NCI-H524 (cell line): ENCODE results near the gene HRH3.
A peak's percentile ranks its signal among the peaks of the same experiment; 100 is the strongest.

ENCODE experiments used
- DNase-seq, 2 experiments: peaks; one replicate each; lab custom pipeline; 2025; lab: John Stamatoyannopoulos, UW

The HRH3 gene

DNA sequence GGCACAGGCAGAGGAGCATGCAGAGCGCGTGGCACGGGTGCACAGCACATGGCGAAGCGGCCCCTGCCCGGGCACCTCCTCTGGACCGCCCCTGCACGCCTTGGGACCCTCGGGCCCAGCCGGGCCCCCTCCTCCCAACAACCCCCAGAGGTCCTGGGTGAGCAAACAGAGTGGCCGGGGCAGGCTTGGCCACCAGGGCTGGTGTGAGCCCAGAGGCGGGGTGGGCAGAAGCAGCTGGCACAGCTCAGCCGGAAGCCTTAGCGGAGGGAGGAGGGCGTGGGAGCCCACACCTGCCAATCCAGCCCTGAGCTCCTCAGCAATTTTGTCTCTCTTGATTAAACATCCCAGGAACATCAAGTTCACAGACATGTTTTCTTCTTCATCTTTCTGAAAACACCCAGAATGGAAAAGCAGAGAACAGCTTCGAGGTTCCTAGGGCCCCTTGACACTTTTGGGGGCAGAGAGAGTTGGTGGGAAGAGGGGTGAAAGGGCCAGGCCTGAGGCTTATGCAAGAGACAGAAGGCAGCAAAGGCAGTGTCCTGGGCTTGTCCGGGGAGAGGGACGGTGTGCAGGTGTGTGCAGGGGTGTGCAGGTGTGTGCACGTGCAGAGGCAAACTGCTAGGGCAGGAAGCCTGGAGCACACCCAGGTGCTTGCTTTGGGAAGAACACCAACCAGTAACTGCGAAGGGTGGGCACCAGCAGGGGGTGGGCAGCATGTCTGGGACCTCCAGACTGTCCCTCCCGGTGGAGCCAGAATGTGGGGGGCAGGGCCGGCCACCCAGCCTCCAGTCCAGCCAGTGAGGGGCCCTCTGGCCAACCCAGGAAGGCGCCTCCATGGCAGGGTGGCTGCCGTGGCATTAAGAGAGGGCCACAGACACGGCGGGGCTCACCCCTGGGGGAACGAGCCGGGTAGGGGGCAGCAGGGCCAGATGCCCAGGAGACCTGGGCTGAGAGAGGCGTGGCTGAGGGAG is 4.8 kb downstream of the HRH3 start:
- DNase-seq, result no peak

DNA sequence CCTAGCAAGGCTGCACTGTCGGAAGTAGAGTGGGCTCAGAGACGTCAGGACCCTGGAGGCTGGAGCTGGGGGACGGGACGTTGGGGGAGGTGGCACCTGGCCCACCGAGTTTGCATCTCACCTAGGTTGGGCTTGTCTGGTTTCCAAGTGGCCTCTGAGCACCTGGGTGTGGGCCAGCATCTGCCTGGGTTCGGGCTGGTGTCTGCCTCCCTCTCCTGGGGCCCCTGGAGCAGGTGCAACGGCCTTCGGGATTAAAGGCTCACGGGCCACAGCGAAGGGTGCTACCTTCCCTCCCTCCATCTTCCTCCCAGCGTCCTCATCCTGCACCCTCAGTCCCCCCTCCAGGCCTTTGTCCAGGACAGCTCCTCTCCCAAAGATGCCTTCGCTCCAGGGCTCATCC is 6.0 kb downstream of the HRH3 start:
- no peak for DNase-seq

DNA sequence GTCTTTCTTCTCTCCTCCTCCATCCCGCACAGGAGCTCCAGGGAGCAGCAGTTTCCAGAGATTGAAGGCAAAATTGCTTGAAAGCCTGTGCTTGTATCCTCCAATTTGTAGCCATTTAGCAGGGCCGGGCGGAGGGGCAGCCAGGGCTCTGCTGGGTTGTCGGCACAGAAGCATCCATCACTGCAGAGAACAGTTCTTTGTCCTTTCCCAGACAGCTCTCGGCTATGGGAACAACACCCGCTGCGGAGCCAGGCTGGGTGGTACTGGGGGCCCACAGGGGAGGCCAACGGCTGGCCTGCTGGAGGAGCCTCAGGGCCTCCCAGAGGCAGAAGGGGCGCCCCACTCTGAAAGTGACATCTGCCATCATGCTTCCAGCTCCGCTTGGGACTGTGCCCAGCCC is 7.8 kb downstream of the HRH3 start:
- no peak for DNase-seq

DNA sequence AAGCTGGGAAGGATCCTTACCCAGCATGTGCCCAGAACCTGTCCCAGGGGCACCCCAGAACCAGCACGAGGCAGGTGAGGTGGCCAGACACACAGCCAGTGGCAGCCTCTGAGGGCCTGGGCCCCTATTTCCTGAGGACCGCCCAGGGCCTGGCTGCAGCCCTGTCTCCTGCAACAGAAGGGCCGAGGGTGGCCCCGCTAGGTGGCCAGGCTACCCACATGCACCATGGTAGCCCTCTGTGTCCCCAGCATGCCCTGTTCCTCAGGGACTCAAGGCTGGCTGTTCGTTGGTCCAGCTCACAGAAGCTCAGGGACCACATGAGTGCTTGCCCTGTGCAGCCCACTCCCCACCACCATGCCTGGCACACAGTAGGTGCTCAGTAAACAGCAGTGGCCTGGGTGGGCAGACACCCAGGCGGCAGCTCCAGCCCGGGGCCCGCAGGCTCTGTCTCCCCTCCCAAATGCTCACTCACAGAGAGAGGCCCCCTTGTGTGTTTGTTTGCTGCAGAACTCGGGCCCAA is 8.2 kb downstream of the HRH3 start:
- no peak for DNase-seq

DNA sequence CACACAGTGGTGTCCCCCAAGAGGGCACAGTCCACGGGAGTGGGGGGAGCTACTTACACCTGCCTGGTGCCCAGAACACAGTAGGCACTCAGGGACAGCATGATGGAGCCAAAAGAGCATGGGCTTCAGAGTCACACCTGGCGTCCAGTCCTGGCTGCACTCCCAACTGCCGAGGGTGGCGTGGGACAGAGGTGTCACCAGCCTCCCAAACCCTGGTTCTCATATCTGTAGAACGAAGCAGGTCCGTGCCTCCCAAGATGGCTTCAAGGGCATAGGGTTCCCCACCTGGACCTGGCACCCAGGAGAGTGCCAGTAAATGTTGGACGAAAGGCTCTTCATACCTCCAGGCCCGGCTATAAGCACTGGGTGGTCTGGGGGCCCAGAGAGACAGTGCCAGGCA is 8.9 kb downstream of the HRH3 start:
- no peak for DNase-seq

DNA sequence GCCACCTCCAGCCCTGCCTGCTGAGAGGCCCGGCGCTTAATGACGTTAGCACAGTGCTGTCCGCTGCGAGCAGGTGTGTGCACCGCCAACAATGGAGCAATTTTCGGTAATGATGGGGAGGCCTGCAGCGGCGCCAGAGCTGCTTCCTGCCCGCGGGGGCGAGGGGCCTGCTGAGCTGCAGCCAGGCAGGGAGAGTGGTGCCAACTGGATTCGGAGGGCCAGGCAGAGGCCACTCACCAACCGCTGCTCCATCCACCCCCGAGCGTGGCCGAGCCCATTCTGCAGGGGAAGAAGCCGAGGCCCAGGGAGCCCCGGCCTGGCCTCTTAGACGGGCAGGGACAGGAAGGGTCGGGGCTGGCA is 9.6 kb downstream of the HRH3 start:
- DNase-seq, result no peak

DNA sequence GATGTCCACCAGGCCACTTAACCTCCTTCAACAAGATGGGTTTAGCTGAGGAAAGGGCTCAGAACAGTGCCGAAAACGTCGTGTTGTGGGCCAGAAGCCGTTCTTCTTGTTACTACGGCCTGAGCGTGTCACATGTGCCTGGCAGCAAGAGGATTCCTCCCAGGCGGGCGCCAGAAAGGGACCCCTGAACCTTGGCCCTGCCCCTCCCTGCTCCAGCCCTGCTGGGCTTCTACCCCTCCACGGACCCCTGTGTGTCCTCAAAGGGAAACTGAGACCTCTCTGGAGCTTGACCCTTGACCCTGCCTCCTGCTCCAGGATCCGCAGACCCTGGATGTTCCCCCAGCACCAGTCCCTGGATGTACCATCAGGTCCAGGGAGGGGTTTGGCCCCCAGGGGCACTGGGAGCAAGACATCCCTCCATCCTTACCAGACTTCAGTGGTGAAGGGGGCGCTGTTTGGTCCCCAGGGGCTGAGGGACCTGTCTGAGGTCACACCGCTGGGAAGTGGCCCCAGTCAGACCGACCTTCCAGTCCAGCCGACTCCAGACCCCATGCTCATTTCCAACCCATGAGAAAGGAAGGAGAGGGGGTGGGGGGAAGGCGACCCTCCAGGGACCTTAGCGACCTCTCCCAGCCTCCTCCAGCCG is 10.1 kb downstream of the HRH3 start:
- no peak for DNase-seq

DNA sequence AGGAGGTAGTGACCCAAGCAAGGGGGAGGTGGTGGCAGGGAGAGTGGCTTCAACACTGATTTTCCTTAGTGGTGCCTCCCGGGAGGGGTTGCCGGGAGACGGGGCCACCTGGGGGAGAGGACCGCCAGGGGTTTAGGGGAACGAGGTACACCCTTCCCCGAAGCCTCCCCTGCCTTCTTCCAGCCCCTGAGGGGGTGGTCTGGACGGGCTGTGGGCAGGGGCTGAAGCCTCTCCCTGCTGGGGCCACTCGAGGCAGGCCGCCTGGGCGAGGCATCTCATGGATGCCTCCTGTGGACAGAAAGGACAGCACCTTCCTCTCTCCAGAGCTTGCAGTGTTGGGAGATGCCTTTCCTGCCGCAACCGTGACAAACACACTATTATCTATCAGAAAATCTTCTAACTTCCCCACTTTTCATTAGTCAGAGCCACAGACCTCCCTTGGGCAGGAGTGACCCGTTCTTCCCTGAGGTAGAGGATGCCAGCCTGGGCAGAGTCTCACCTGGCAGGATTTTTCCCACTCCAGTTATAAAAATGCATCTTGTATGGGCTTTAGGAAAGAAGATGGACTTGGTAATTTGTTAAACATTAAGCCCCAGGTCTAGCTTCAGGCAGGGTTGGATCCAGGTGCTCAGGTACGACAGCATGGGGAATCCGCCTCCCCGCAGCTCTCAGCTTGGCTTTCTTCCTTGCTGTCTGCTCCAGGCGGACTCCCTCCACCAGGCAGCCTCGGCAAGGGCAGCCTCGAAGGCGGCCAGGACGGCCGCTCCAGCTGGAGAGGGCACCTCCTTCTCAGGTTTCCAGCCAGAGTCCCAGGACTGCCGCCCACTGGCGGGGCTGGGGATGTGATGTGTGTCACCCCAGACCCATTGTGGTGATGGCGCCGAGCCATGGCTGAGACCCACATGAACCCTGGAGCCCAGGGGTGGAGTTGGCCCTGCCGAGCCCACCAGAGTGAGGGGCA is 11.0 kb downstream of the HRH3 start:
- DNase-seq, result peak in 1 of 2 experiments; percentile 46

DNA sequence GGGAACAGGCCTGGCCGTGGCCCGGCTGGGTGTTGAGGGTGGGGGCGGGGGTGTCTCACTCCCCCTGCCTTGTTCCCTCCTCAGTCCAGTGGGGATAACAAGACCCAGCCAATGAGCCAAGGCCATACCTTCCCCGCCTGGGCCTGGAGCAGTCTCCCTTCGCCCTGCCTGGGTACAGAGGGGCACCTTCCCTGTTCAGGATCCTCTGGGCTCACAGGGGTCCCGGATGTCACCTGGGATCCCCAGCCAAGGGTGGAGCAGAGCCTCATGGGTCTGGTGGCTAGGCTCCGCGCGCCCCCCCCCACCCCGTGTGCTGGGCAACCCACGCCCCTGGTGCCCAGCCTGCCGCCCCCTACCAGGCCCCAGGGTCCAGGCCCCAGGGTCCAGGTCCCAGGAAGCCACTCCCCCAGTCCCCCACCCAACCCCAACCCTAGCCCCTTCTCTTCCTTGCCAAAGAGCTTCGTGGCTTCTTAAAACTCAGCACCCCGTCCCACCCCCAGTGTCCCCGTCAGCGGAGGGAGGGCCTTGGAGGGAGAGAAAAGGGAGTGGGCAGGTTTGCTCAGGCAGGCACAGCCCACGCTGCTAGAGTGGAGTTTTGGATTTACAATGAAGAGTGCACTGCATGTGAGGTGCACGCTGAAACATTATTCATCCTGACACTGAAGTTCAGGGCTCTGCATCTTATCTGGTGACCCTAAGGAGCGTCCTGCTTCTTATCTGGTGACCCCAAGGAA is 11.8 kb downstream of the HRH3 start:
- no peak for DNase-seq

DNA sequence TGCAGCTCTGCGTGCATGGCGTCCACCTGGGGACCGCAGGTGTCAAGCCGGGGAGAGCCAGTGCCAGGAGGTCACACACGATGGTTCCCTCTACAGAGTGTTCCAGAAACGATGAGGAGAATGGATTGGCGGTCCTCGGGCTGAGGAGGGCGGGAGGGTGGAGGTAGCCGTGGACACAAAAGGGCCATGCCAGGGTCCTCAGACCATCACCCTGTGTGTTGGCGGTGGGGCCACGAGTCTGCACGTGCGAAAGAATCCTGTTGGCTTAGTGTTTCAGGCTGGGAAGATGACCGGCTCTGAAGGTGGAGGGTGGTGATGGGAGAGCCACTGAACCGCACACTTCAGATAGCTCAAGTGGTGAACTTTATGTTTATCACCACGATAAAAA is 13.7 kb downstream of the HRH3 start:
- no peak for DNase-seq

DNA sequence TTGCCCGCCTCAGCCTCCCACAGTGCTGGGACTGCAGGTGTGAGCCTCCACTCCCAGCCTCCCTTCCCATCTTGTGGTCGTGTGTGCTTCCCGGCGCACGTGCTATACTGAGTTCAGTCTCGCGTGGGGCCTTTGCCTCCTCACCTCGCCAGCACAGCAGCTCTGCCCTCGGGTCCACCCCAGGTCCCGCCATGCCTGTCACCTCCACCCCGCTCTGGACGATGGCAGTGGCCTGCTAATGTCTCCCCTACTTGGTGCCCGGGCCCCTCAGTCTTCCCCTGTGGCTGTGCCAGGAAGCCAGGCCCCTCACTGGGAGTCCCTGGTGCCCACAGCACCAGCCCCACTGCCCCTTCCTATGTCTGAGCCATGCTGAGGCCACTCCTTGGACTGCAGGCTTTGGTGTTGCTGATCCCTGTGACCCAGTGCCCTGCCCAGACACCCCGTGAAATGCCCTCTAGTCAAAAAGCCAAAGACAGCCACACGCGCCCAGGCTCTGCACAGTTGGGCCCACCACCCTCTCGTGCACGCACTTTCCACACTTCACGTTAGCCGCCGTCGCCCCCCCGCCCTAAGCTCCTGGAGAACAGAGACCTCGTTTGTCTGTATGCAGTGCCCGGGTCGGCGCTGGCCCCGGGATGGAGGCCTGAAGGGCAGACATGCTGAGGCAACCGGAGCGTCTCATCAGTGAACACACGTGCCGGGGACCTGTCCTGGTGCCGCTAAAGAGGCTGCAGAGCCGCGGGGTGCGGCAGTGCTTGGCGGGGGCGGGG is 14.3 kb downstream of the HRH3 start:
- DNase-seq, result no peak

DNA sequence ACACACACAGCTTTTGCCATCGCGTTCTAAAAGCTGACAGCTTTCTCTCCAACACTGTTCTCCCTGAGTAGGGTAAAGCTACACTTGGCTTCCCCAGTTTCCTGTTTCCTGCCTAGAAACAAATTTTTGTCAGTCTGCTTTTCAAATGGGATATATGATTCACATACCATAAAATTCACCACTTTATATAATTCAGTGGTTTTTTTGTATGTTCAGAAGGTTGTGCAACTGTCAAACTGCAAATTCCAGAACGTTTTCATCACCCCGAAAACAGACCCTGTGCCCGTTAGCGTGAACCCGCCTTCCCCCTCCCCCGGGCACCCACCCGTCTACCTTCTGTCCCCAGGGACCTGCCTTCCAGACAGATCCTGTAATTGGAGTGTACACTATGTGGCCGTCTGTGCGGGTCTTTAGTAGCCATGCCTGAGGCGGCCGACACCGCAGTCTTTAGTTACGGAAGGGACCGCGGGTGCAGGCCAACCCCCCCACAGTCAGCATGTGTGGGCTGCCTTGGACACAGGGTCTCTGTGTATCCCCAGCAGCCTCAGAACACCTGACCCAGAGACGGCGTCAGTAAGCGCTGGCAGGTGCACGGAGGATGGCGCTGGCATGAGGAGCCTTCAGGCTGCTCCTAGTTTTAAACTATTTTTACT is 16.6 kb downstream of the HRH3 start:
- no peak for DNase-seq

DNA sequence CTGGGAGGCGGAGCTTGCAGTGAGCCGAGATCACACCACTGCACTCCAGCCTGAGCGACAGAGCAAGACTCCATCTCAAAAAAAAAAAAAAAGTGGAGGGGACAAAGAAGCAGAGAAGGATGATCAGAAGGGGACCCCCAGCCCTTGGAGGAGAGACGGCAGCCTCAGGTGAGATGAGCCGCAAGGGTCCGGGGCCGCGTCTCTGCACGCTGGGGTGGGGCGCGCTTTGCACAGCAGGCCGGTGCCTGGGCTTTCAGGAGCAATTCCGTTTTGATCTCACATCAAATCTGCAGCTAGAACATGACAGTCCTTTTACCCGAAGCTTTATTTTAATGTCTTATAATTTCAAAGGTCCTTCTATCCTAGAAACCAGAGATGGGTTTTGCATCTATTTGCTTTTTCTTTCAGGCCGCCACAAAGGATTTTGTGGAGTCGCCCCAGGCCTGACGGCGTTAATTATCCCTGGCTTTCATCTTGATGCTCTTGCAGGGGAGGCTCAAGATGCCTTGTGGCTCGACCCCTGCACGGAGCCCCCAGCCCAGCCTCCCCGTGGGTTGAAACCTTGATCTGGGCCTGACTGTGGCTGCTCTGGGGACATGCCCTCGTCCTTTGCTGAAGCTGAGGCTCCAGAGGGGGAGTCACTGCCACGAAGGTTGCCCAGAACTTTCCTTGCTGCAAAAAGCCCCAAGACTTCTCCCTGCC is 17.3 kb downstream of the HRH3 start:
- DNase-seq, result no peak

DNA sequence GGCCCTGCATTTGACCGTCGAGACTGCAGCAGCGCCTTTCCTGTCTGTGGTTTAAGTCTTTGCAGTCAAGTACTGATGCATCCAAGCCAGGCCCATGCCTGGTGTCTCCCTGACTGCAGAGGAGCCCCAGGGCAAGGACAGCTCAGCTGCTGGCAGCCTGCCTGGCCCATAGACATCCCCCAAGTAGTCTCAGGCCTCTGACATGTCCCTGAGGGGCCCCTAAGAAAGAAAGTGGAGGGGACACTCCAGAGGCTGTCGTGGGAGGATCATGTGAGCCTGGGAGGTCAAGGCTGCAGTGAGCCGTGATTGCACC is 18.0 kb downstream of the HRH3 start:
- DNase-seq, result no peak

DNA sequence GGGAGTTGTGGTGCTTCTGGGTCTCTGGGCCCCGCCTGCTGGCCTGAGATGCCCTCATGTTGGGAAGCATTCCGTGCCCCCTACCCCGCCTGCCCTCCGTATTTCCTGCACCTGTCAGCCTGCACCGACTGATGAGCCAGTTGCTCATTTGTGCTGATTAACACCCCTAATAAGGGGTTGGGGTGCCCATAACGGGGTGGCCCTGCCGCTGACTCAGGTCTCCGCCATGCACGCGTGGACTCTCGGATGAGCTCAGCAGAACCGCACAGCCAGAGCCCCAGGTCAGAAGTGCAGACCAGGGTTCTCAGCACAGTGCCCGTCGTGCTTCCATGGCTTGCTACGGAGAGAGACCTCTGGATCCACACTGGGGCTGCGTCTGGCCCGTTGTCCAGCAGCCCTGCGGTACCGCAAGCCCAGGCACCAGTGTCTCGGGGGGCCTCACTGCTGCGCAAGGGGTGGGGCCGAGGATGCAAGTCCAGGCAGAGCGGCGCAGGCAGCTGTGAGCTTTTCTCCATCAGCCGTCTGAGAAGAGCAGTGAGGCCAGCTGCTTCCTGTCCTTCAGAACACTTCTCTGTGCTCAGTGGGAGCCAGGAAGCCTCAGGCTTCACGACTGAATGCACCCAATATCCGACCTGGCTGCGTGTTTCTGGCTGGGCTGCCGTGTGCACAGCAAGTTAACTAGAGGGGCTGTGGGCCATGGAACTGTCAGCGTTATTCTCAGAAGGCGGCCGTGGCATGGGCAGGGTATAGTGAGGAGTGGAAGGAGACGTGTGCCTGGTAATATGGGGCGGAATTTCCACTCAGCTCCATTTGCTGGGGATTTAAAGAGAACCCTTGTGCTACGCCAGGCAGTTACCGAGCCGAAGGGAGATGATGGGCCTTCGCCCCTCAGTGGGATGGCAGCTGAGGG is 18.6 kb downstream of the HRH3 start:
- DNase-seq, result no peak

DNA sequence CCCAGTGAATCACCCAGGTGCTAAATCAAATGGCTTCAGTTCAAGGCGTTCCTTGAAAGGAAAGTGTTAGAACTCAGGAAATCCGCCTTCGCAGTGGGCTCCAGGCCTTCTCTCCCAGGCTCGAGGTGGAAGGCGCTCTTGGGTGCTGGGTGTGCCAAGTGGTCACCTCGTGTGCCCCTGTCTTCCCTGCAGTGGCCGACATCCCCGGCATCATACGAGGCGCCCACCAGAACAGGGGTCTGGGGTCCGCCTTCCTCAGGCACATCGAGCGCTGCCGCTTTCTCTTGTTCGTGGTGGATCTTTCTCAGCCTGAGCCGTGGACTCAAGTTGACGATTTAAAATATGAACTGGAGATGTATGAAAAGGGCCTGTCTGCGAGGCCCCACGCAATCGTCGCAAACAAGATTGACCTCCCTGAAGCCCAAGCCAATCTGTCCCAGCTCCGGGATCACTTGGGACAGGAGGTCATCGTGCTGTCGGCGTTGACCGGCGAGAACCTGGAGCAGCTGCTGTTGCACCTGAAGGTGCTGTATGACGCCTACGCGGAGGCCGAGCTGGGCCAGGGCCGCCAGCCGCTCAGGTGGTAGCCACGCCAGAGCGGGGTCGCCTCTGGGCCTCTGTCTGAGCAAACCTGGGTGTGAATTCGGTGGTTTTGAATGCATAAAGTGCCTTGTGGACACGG is 19.4 kb downstream of the HRH3 start:
- DNase-seq, result no peak

DNA sequence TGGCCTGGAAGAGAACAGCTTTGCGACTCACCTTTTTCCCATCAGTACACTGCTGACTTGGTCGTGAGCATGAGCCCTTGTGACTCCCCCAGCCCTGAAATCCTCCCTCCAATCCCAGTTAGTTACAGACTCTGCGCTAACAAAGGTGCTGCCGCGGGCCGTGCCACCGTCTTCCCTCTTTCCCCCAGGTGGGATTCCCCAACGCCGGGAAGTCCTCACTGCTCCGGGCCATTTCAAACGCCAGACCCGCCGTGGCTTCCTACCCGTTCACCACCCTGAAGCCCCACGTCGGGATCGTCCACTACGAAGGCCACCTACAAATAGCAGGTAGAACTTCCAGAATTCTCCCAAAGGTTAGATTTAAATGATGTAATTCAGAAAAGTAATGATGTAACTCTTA is 21.1 kb downstream of the HRH3 start:
- DNase-seq, result no peak

DNA sequence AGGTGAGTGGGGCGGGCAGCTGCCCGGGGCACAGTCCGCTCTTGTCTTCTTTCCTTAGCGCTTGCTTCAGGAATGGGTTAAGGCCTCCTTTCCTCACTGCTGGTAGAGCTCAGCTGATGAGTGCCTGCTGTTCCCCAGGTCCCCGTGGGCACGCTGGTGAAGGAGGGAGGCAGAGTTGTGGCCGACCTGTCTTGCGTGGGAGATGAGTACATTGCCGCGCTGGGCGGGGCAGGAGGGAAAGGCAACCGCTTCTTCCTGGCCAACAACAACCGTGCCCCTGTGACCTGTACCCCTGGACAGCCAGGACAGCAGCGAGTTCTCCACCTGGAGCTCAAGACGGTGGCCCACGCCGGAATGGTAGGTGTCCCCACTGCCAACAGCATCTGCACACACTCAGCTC is 21.6 kb downstream of the HRH3 start:
- DNase-seq, result no peak
